Hepatic stellate cell (primary cell): ENCODE measurements around the gene NAPSA.

Experiments
- DNase-seq: peaks from one replicate; pipeline ENCODE4 v3.0.0; 2011; ENCODE audit warnings: low spot score

Gene NAPSA

GRCh38 chr19:50383852-50384684, 18.6 kb upstream of the NAPSA start, which contains the start of gene POLD1:
POLD1 (plus strand) TSS chr19:50384347; CDS start chr19:50398852, 14,505 bp downstream.
- DNase-seq = peak; percentile 98

DNA sequence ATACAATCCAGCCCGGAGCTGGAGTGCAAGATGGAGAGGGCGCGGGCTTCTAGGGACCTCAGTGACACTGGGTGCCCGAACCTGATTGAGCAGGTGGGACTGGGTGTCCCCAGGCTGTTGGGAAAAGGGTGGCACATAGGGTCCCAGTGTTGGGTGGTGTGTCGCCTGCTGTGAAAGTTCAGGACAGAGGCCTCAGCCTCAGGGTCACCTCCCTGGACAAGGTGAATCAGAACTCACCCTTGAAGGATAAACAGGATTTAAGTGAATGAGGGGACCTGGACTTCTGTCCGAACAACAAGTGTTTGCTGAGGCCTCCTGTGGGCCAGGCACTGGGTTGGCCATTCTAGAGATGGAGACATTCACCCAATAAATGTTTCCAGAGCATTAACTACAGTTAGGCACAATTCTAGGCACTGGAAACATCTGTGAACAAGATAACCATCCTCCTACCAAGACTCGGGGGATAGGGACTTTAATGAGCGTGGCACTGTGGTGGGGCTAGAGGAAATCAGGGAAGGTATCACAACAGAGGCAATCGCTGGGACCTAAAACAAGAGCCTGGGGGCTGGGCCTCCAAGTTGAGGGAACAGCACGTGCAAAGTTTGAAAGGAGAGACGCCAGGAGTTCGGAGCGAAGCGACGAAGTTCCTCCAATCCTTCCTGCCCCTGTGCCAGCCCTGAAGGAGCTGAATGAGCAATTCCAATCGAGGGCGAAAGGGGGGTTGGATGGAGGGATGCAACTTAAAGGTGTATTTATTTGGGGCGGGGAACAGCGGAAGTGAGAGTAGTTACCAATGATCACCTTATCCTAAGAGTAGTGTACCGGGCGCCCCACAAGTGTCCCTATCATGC, 17.8 kb upstream of the NAPSA start:
- no peak for DNase-seq

DNA sequence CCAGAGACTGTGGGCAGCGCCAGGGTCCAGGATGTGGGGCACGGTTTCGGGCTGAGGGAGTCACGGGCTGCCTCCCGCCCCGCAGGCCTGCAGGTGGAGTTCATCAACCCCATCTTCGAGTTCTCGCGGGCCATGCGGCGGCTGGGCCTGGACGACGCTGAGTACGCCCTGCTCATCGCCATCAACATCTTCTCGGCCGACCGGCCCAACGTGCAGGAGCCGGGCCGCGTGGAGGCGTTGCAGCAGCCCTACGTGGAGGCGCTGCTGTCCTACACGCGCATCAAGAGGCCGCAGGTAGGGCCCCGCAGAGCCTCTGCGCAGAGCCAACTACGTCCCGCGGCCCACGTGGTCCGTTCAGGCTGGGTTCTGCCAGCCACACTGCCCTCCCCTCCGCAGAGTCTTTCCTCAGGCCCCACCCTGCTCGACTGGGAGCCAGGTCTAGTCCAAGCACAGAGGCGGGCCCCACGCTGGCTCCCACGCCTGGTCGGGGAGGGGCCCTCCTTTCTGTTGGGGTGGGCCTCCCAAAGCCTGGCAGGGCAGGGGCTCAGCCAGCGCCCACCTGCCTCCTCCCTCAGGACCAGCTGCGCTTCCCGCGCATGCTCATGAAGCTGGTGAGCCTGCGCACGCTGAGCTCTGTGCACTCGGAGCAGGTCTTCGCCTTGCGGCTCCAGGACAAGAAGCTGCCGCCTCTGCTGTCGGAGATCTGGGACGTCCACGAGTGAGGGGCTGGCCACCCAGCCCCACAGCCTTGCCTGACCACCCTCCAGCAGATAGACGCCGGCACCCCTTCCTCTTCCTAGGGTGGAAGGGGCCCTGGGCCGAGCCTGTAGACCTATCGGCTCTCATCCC, 16.7 kb upstream of the NAPSA start:
- no peak for DNase-seq

GRCh38 chr19:50380751-50381151, 15.3 kb upstream of the NAPSA start:
- DNase-seq = no peak

GRCh38 chr19:50380137-50380536, 14.7 kb upstream of the NAPSA start:
- no peak for DNase-seq

GRCh38 chr19:50379602-50380001, 14.2 kb upstream of the NAPSA start:
- no peak for DNase-seq

DNA sequence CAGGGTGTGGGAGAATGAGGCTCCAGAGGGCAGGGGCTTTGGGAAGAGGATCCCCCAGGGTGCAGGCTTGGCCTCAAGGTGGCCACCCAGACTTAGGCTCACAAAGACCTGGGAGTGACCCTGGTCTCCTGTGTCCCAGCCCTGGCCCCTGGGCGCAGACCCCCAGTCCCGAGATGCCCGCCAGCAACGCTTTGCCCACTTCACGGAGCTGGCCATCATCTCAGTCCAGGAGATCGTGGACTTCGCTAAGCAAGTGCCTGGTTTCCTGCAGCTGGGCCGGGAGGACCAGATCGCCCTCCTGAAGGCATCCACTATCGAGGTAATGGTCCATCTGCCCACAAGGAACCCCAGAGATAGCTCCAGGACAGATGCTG, 13.4 kb upstream of the NAPSA start:
- DNase-seq = no peak

DNA sequence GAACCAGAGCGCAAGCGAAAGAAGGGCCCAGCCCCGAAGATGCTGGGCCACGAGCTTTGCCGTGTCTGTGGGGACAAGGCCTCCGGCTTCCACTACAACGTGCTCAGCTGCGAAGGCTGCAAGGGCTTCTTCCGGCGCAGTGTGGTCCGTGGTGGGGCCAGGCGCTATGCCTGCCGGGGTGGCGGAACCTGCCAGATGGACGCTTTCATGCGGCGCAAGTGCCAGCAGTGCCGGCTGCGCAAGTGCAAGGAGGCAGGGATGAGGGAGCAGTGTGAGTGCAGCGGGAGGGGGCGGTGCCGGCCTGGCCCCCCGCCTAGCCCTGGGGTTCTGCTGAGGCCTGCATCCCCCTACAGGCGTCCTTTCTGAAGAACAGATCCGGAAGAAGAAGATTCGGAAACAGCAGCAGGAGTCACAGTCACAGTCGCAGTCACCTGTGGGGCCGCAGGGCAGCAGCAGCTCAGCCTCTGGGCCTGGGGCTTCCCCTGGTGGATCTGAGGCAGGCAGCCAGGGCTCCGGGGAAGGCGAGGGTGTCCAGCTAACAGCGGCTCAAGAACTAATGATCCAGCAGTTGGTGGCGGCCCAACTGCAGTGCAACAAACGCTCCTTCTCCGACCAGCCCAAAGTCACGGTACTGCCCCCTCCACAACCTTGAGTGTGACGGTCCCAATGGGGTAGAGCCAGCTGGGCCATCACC, 12.9 kb upstream of the NAPSA start:
- DNase-seq = no peak

- no peak for DNase-seq
Measured at GRCh38 chr19:50377517-50377916, 12.1 kb upstream of the NAPSA start.

- DNase-seq = no peak
Measured at GRCh38 chr19:50377051-50377461, 11.6 kb upstream of the NAPSA start.

DNA sequence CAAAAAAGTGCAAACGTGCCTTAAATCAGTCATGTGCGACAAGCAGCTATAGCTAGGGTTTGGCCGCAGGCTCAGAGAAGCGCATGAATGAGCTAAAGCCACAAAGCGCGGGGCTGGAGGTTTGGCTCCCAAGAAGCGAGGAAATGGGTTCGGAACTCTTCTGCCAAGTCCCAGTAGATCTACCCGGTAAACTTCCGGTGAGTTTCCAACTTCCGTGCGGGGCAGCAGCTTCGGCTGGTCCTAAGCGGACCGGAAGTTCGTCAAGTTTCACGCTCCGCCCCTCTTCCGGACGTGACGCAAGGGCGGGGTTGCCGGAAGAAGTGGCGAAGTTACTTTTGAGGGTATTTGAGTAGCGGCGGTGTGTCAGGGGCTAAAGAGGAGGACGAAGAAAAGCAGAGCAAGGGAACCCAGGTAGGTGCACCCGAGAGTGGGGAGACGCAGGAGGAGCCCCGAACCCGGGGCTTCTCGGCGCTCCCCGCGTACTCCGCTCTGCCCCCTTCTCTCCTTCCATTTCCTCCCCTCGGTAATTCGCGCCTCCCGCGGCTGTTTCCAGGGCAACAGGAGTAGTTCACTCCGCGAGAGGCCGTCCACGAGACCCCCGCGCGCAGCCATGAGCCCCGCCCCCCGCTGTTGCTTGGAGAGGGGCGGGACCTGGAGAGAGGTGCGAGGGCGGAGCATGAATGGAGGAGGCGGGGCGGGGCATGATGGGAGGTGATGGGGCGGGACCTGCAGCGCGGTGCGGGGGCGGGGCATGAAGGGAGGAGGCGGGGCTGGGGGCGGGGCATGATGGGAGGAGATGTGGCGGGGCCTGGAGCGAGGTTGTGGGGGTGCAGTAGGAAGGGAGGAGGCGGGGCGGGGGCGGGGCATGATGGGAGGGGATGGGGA, 11.0 kb upstream of the NAPSA start, which contains the start of gene NR1H2:
NR1H2 (plus strand) TSS at position 292 of the 885 bp plus-strand sequence. CDS start 1,149 bp downstream, outside the sequence.
- DNase-seq = peak; percentile 88

GRCh38 chr19:50371914-50372475, 6.6 kb upstream of the NAPSA start:
- no peak for DNase-seq

- DNase-seq = peak; percentile 97
Measured at GRCh38 chr19:50368649-50369570, 3.5 kb upstream of the NAPSA start.

GRCh38 chr19:50362656-50363424, 2.6 kb downstream of the NAPSA start:
- DNase-seq = no peak

GRCh38 chr19:50362030-50362412, 3.4 kb downstream of the NAPSA start:
- DNase-seq = no peak

GRCh38 chr19:50361290-50362029, 4.0 kb downstream of the NAPSA start:
- DNase-seq = no peak

DNA sequence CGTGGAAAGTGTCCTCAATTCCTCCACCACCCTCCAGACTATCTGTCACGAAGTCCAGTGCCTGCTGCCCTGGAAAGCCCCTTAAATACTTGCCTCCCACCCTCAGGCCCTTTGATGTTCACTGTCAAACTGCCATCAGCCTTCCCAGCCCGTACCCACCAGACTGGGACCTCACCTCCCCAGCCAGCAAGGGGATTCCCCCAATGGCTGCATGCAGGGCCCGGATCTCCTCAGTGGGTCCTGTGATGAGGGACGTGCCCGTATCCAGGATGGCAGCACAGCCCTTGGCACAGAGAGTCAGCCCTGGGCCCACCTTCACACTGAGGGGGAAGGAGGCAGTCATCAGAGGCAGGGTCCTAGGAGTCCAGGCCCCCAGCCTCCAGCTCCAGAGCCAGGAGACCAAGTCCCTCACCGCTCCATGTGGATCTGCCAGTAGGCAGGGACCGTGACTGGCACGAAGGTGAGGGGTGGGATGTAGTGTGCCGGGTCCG, 6.1 kb downstream of the NAPSA start:
- DNase-seq = no peak
